Measurements from ENCODE around the gene RPL27A.

Gene RPL27A

GRCh38 chr11:8676458-8676857, 6.1 kb upstream of the RPL27A start:
- no peak for DNase-seq

GRCh38 chr11:8679006-8679405, 3.6 kb upstream of the RPL27A start:
- DNase-seq, result no peak

DNA sequence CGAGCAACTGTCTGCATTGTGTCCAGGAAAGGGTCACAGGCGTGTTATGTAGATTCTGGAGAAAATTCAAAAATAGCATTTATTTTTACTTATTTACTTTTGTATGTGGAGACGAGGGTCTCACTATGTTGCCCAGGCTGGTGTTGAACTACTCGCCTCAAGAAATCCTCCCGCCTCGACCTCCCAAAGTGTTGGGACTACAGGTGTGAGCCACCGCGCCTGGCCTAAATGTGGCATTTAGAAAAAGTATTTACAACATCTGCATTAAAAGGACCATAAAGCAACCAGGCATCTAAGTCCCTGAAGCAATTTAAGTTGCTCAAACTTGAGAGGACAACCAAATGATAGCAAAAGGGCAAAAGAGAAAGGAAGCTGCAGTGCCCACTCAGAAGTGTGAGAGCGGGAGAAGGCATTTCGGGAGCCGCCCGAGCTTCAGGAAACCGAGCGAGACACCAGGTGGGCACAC, 722 bp upstream of the RPL27A start:
- no peak for DNase-seq

- DNase-seq, result no peak
Observed at GRCh38 chr11:8683115-8683807, 669 bp downstream of the RPL27A start.

- DNase-seq, result no peak
Observed at GRCh38 chr11:8684600-8685290, 2.2 kb downstream of the RPL27A start.

GRCh38 chr11:8685306-8685705, 2.7 kb downstream of the RPL27A start:
- no peak for DNase-seq

DNA sequence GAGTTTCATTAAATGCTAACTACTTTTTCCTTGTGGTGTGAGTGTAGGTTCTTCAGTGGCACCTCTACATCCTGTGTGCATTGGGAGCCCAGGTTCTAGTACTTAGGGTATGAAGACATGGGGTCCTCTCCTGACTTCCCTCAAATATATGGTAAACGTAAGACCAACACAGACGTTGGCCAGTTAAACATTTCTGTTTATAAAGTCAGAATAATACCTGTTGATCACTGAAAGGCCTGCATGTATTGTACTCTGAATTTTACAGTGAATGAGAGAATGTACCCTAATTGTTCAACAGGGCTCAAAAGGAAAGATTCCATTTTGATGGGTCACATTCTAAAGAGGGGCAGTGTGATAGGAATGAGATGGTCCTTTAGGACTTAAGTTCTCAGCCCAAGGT, 3.2 kb downstream of the RPL27A start:
- DNase-seq, result no peak

- no peak for DNase-seq
Observed at GRCh38 chr11:8686325-8686724, 3.7 kb downstream of the RPL27A start.

- DNase-seq, result peak; percentile 72
Observed at GRCh38 chr11:8688414-8689362, 6.1 kb downstream of the RPL27A start.

- DNase-seq, result no peak
Observed at GRCh38 chr11:8689726-8690255, 7.2 kb downstream of the RPL27A start.

DNA sequence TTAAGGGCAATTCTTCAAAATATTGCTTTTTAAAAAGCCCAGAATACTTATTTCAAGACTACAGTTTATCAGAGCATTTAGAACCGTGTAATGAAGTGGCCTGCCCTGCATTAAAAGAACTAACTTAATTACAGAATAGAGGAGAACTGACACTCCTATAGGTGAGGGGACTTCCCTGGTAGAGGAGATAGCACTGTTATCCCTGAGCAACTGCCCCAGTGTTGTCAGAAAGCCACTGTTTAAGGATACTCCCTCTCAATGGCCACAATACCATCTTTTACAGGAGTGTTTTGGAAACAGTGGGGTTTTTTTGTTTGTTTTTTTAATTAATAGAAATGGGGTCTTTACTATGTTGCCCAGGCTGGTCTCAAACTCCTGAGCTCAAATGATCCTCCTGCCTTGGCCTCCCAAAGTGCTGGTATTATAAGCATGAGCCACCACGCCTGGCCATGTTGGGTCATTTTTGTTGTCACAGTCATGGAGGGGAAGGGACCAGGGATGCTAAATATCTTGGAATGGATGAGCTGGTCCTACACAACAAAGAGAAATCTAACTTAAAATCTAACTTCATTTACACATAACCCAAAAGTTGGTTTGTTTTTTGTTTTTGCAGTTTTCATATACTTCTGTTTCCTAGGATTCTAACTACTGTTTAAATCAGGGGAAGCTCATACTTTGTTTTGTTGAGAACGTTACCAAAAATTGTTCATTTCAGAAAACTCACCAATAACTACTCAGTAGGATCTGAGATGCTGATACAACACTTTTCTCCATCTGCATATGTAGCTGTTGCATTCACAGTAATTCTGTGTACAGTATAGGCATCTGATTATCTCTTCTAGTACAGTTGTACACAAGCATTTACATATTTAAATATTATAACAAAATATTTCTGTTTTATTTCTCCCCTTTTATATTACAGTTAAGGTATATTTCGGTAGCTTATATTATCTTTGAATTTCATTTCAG, 8.1 kb downstream of the RPL27A start:
- DNase-seq, result no peak

DNA sequence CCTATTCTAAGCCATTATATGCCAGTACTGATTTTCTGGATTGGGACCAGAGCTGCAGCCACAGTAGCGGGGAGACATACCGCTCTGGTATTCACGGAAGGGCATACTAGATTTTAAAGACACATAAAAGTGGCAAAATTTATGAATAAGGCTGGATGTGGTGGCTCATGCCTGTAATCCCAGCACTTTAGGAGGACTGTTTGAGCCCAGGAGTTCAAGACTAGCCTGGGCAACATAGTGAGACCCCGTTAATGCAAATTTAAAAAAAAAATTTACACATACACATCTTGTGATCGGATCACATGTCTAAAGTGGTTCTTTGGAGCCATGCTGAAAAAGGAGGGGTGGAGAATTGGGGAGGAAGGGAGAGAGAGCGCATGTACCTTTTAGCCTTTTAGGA, 9.0 kb downstream of the RPL27A start:
- no peak for DNase-seq

DNA sequence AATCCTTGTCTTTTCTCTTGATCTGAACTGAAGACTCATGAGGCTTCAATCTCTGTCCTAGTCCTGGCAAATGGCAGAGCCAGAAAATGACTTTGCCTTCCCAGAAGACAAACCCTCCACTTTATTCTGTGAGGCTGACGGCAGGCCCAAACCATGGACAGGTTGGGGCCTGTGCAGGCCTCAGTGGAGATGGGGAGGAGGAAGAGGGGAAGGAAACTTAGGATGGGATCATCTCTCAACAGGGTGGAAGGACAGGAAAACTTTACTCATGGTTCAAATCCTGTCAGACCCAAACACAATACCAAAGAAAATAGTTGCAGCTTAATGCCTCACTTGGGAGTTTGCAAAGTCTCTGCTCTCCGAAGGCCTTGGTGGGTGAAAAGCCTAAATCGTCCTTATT, 9.8 kb downstream of the RPL27A start:
- DNase-seq, result no peak

GRCh38 chr11:8693010-8693551, 10.5 kb downstream of the RPL27A start:
- DNase-seq, result no peak

GRCh38 chr11:8693555-8693954, 11.0 kb downstream of the RPL27A start:
- DNase-seq, result no peak

DNA sequence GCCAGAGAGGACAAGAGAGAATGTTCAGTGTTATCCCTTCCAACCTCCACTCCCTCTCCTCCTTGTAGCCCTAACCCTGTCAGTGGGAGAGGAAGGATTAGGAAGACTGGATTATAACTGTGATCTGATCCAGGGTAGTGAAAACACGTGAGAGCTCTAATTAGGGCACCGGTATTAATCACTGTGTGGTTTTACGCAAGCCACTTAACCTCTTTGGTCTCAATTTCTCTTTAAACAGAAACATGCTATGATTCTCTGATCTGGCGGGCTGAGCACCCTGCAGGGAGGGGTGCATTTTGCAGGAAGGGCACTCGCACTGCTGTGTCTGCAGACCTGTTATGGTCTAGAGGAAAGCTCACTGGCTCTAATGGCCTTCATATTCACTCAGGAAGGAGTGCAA, 11.5 kb downstream of the RPL27A start:
- DNase-seq, result no peak

- DNase-seq, result no peak
Observed at GRCh38 chr11:8697054-8697453, 14.5 kb downstream of the RPL27A start.

DNA sequence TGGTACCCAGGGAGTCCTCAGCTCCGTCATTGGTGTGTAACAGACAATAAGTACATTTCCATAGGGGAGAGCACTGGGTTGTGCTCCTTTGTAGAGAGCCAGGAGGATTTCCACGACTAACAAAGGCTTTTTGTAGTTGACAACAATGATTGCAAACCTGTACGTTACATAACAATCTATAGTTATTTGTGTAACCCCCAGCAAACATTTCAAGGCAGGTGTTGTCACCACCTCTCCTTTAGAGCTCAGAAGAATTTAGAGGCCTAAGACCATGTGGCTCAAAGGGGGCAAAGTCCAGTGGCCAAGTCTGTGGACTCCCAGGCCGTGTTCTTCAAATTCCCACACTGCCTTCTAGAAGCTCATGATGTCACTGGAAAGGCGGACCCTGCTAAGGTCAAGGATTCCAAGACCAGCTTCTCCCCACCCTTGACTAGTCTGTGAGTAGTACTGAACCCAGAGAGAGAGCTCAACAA, 15.8 kb downstream of the RPL27A start:
- DNase-seq, result no peak

- no peak for DNase-seq
Observed at GRCh38 chr11:8698917-8699441, 16.4 kb downstream of the RPL27A start.

- no peak for DNase-seq
Observed at GRCh38 chr11:8699903-8700302, 17.3 kb downstream of the RPL27A start.

- DNase-seq, result no peak
Observed at GRCh38 chr11:8701891-8702597, 19.5 kb downstream of the RPL27A start.

Measured in NCI-H1417 treated with DMSO at 0.1 percent for 48 hours (cell line).